H1 (cell line): ENCODE data around the gene COQ9. TPM values are rescaled to one million over a fixed set of nuclear protein-coding genes. Genes with fewer than 3 reads are reported as not detected.

Experiments used
- CTBP2 ChIP-seq: IDR thresholded peaks from 2 replicates; pipeline ENCODE4 v1.7.0; 2011; ENCODE audit warnings: borderline replicate concordance, mild to moderate bottlenecking, moderate library complexity, mixed read lengths, low read length; ENCODE audit not compliant: insufficient read depth, insufficient read length
- POLR2AphosphoS5 ChIP-seq: IDR thresholded peaks from 2 replicates; pipeline ENCODE4 v1.6.1; 2011; ENCODE audit warnings: low read depth, low read length
- SRF ChIP-seq: IDR thresholded peaks from 2 replicates; pipeline ENCODE4 v1.6.1; 2011; ENCODE audit warnings: mild to moderate bottlenecking, low read depth, low read length, moderate library complexity
- TAF1 ChIP-seq: IDR thresholded peaks from 2 replicates; pipeline ENCODE4 v1.6.1; 2011; ENCODE audit warnings: mild to moderate bottlenecking, low read depth, low read length
- polyA plus RNA-seq, 7 experiments: library from polyadenylated mRNA; depleted of rRNA in 3 of 7; stranded (reverse) in 5 of 7; unstranded in 2 of 7; fragments of >200 nt in 5 of 7; fragments of 200-250 nt in 2 of 7; gene quantifications; 1 replicate in 5 of 7; 2 replicates in 1 of 7; 4 replicates in 1 of 7; pipeline versions ENCODE4 v1.2.1 to v1.2.3, GENCODE V29; 2011 to 2013; ENCODE audit warnings: missing spikeins in 2 of 7, mixed read lengths in 2 of 7
- total RNA-seq: library from RNA; stranded (reverse); fragmentation: NEBNext Ultra II Directional; extraction: Animal tissue kit (Norgen Biotek cat#: 25700); gene quantifications from 2 replicates; pipeline ENCODE4 v1.2.1, GENCODE V29; 2021

The COQ9 gene
- total and polyA plus RNA-seq, 2 of the 8 experiments (the other 6 are each of a cell fraction or from before 2014, with no cell fraction given), result 33.3 to 60.3 TPM

DNA sequence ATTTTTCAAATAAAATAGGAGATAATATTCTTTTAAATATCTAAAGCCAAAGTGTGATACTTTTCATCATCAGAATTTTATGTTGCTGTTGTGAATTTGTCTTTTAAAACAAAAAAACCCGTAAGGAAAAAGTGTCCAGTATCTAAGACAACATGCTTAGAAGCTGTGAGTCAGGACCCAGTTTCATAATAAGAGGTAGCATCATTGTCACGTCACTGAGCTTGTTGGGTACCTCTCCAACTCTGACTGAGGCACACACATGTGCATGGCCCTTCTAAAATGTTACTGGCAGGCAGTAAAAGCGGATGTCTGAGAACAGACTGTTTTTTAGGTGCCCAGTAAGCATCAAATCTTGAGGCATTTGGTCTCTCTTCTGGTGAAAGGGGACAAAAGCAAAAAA, 2.6 kb upstream of the COQ9 start (continued):
- no peak for TF ChIP-seq TAF1
- no peak for TF ChIP-seq CTBP2
- no peak for TF ChIP-seq SRF
- no peak for TF ChIP-seq POLR2AphosphoS5
